BJ (cell line): Measurements from ENCODE around the gene ABHD14A. TPM values are rescaled to one million over a fixed set of nuclear protein-coding genes. Genes with fewer than 3 reads are reported as not detected.

ENCODE experiments used
- CTCF ChIA-PET: fragments of 350-600 bp; formaldehyde crosslinking; extraction: SDS; loops from one replicate; lab custom pipeline; 2021; ENCODE audit warnings: antibody characterized with exemption, inconsistent platforms; lab: Yijun Ruan, JAX
- POLR2A ChIA-PET: fragments of 300-600 bp; sonication (Branson Sonifier 250); formaldehyde crosslinking; extraction: SDS; loops from one replicate; lab custom pipeline; 2021; ENCODE audit warnings: antibody characterized with exemption; lab: Charles Lee
- DNase-seq: peaks from one replicate; pipeline ENCODE4 v3.0.0-alpha.2; 2011; ENCODE audit warnings: low read depth
- H3K27me3 ChIP-seq: 2 replicates; pipeline ENCODE4 v1.6.0; 2011; ENCODE audit warnings: low read length; ENCODE audit not compliant: control insufficient read depth, insufficient read depth
- H3K36me3 ChIP-seq: 2 replicates; pipeline ENCODE4 v1.5.1; 2011; ENCODE audit warnings: low read length; ENCODE audit not compliant: control insufficient read depth, insufficient read depth
- H3K4me3 ChIP-seq: 2 replicates; pipeline ENCODE4 v1.5.1; 2011; ENCODE audit warnings: low read depth, mild to moderate bottlenecking, control low read depth, low read length
- CTCF ChIP-seq: IDR thresholded peaks from 2 replicates; pipeline ENCODE4 v1.5.1; 2011; ENCODE audit warnings: low read depth, mild to moderate bottlenecking, control low read depth, inconsistent platforms, low read length, moderate library complexity; ENCODE audit not compliant: insufficient read depth
- polyA plus RNA-seq: library from polyadenylated mRNA; depleted of rRNA; stranded (reverse); fragments of >200 nt; gene quantifications from 2 replicates; pipeline ENCODE4 v1.2.3, GENCODE V29; 2011

ABHD14A gene
- polyA plus RNA-seq, 1 experiment = 16.5 TPM

GRCh38 chr3:51954105-51954504 lies 20.8 kb upstream of the ABHD14A start:
- ChIA-PET POLR2A (interaction anchor here (0.7 kb wide), 1 partner anchor 13 kb away, joined by 3 read pairs; the partner anchor contains the start of gene RRP9), CTCF (interaction anchor here (1.1 to 5.3 kb wide), 3 partner anchors 11 to 20 kb away, joined by 4 to 42 read pairs (median 17); partner anchors contain the start of genes ABHD14A, ABHD14B, PARP3 and RRP9)
- no peak for TF ChIP-seq CTCF
- Histone ChIP-seq H3K27me3 (no peaks in the 10 kb centered on the region), H3K36me3 (peaks cover 14% of the 10 kb centered on the region), H3K4me3 (no peak overlapping the region)
- no peak for DNase-seq

GRCh38 chr3:51954713-51955112 lies 20.2 kb upstream of the ABHD14A start:
- CTCF ChIA-PET = interaction anchor here (5.3 kb wide), 1 partner anchor 11 kb away, joined by 42 read pairs; the partner anchor contains the start of genes PARP3 and RRP9
- no peak overlapping the region for H3K4me3 ChIP-seq
- POLR2A ChIA-PET = no interaction called here
- no peaks in the 10 kb centered on the region for H3K27me3 ChIP-seq
- TF ChIP-seq CTCF = no peak
- DNase-seq = no peak
- peaks cover 14% of the 10 kb centered on the region for H3K36me3 ChIP-seq

- no peak for TF ChIP-seq CTCF
- DNase-seq = no peak
- Histone ChIP-seq H3K27me3 (no peaks in the 10 kb centered on the region), H3K4me3 (no peak within 1 kb of the TSS), H3K36me3 (peaks cover 20% of the 10 kb centered on the region)
- ChIA-PET POLR2A (no interaction called here), CTCF (interaction anchor here (5.3 kb wide), 1 partner anchor 12 kb away, joined by 42 read pairs; the partner anchor contains the start of genes PARP3 and RRP9)
Observed at GRCh38 chr3:51955175-51955892, 19.5 kb upstream of the ABHD14A start, which contains the start of gene GPR62. GPR62 (plus strand) TSS chr3:51955381; CDS start chr3:51955653, 272 bp downstream.

- peaks cover 25% of the 10 kb centered on the region for H3K36me3 ChIP-seq
- peak; percentile 53 for TF ChIP-seq CTCF
- no peaks in the 10 kb centered on the region for H3K27me3 ChIP-seq
- H3K4me3 ChIP-seq = no peak overlapping the region
- DNase-seq = no peak
- ChIA-PET POLR2A (no interaction called here), CTCF (interaction anchor here (1.8 to 5.3 kb wide), 3 partner anchors 11 to 14 kb away, joined by 6 to 42 read pairs (median 12); partner anchors contain the start of genes PARP3 and RRP9)
Observed at GRCh38 chr3:51955893-51956770, 18.7 kb upstream of the ABHD14A start.
